ENCODE data around the gene RPA3. TPM values are rescaled to one million over a fixed set of nuclear protein-coding genes. Genes with fewer than 3 reads are reported as not detected.
A peak's percentile ranks its signal among the peaks of the same experiment; 100 is the strongest.

Gene RPA3
- total and polyA plus RNA-seq, 9 of the 15 experiments (the other 6 are each of a cell fraction or from before 2014, with no cell fraction given) = 68.5 to 265 (median 125) TPM

GRCh38 chr7:7681936-7682329, 36.5 kb downstream of the RPA3 start:
- H3K4me2 ChIP-seq (ENCODE audit: insufficient read depth, low read length) = no peak overlapping the region
- H3K27me3 ChIP-seq (ENCODE audit: control insufficient read depth in 2 of 2, insufficient read depth in 2 of 2, low read length in 2 of 2) = no peaks in the 10 kb centered on the region
- CTCF ChIA-PET (ENCODE audit: low intra/inter-chr PET ratio) = no interaction called here
- no peaks in the 10 kb centered on the region for H3K9me1 ChIP-seq (ENCODE audit: control insufficient read depth, insufficient read depth, low read length)
- ATAC-seq (no peak), DNase-seq (ENCODE audit: extremely low read depth in 1 of 4, low spot score in 3 of 4) (no peak), FAIRE-seq (no peak)
- POLR2A ChIA-PET = interaction anchor here (1.0 to 2.0 kb wide), 3 partner anchors 13 to 41 kb away, joined by 3 to 4 read pairs (median 3); partner anchors contain the start of genes RPA3 and UMAD1
- peaks cover 0 to 8% of the 10 kb centered on the region in 2 experiments; a peak in 2 of 5 replicates for H3K4me1 ChIP-seq (replicated peaks in 1 of 2; ENCODE audit: control insufficient read depth in 2 of 2, insufficient read depth in 2 of 2, low read length in 2 of 2)
- H3K36me3 ChIP-seq (ENCODE audit: control insufficient read depth, insufficient read depth, low read length) = no peaks in the 10 kb centered on the region
- H3K9ac ChIP-seq (ENCODE audit: insufficient read depth in 1 of 2, low read depth in 2 of 2, low read length in 2 of 2) = no peak overlapping the region
- no peaks in the 10 kb centered on the region for H3K79me2 ChIP-seq (ENCODE audit: control insufficient read depth, insufficient read depth, low read length)
- no peak for TF ChIP-seq ILK (tag; IDR thresholded peaks at IDR 0.05; ENCODE audit: borderline replicate concordance, low read depth)
- TF ChIP-seq ADNP (tag; IDR thresholded peaks at IDR 0.05) = no peak
- H4K20me1 ChIP-seq (replicated peaks; ENCODE audit: control insufficient read depth, insufficient read depth, low read length) = no peaks in the 10 kb centered on the region
- 0 out of 2 replicates have a peak overlapping the region, but pooled peaks have one; percentile 65 for H2AFZ ChIP-seq (ENCODE audit: low read depth, low read length)
- H3K9me3 ChIP-seq (replicated peaks; ENCODE audit: control insufficient read depth, insufficient read depth, low read depth, low read length) = peaks cover 2% of the 10 kb centered on the region; the same call in 1 of the 2 replicates
- in situ Hi-C loops (cut with MboI) (no loop called here), intact Hi-C loops (cut with micrococcal nuclease) (loop anchor here (1.0 to 10.0 kb wide), 5 partner anchors 79 to 615 kb away; no protein-coding TSS in a partner anchor)
- no peak overlapping the region for H3K27ac ChIP-seq (ENCODE audit: extremely low read depth, low read depth, low read length)
- H3K4me3 ChIP-seq = no peak overlapping the region
- BruUV-seq (replicated peaks) = no TSS peak

- POLR2A ChIA-PET = interaction anchor here (0.6 to 2.0 kb wide), 8 partner anchors 8 to 570 kb away, joined by 3 to 5 read pairs (median 4); partner anchors contain the start of genes RPA3 and UMAD1
- H2AFZ ChIP-seq (ENCODE audit: low read depth, low read length) = peak overlapping the region; percentile 65
- no peak overlapping the region for H3K4me3 ChIP-seq
- FAIRE-seq = peak; percentile 87
- no peaks in the 10 kb centered on the region for H3K27me3 ChIP-seq (ENCODE audit: control insufficient read depth in 2 of 2, insufficient read depth in 2 of 2, low read length in 2 of 2)
- in situ Hi-C loops (cut with MboI) = no loop called here
- no peaks in the 10 kb centered on the region; the same call in 2 of the 3 replicates for H3K36me3 ChIP-seq (ENCODE audit: control insufficient read depth, insufficient read depth, low read length)
- no peaks in the 10 kb centered on the region for H3K79me2 ChIP-seq (ENCODE audit: control insufficient read depth, insufficient read depth, low read length)
- BruUV-seq (replicated peaks) = no TSS peak
- H3K9ac ChIP-seq (ENCODE audit: insufficient read depth in 1 of 2, low read depth in 2 of 2, low read length in 2 of 2) = no peak overlapping the region
- peak overlapping the region; percentile 32; the same call in 1 of the 3 replicates for H3K27ac ChIP-seq (ENCODE audit: extremely low read depth, low read depth, low read length)
- no peaks in the 10 kb centered on the region for H4K20me1 ChIP-seq (replicated peaks; ENCODE audit: control insufficient read depth, insufficient read depth, low read length)
- CTCF ChIA-PET (ENCODE audit: low intra/inter-chr PET ratio) = no interaction called here
- no peaks in the 10 kb centered on the region for H3K9me1 ChIP-seq (ENCODE audit: control insufficient read depth, insufficient read depth, low read length)
- peaks cover 2% of the 10 kb centered on the region; the same call in 1 of the 2 replicates for H3K9me3 ChIP-seq (replicated peaks; ENCODE audit: control insufficient read depth, insufficient read depth, low read depth, low read length)
- peaks cover 0 to 2% of the 10 kb centered on the region in 2 experiments; a peak in 1 of 5 replicates for H3K4me1 ChIP-seq (replicated peaks in 1 of 2; ENCODE audit: control insufficient read depth in 2 of 2, insufficient read depth in 2 of 2, low read length in 2 of 2)
- no peak overlapping the region for H3K4me2 ChIP-seq (ENCODE audit: insufficient read depth, low read length)
- WGBS (ENCODE audit: insufficient coverage, low coverage, missing lambda C conversion rate) = 41% methylated on average over 7 of the region's 7 CpGs
- intact Hi-C loops (cut with micrococcal nuclease) = loop anchor here (1.0 to 10.0 kb wide), 5 partner anchors 80 to 616 kb away; no protein-coding TSS in a partner anchor
- ATAC-seq = peak; percentile 88
- DNase-seq (ENCODE audit: extremely low read depth in 1 of 4, low spot score in 3 of 4) = peak in 2 of 4 experiments; percentile 22 to 62
- no peak for TF ChIP-seq GMEB1 (CRISPR knock-in tag; IDR thresholded peaks at IDR 0.05)
- TF ChIP-seq ARID3A (IDR thresholded peaks at IDR 0.05; ENCODE audit: borderline replicate concordance, low read depth, low read length) = peak; percentile 40; the same call in 1 of the 2 replicates
- 0 out of 2 replicates have a peak, but pooled peaks have one; percentile 55 for TF ChIP-seq DEAF1 (CRISPR knock-in tag; IDR thresholded peaks at IDR 0.05)
- 0 out of 2 replicates have a peak, but pooled peaks have one; percentile 34 for TF ChIP-seq SMC3 (conservative IDR thresholded peaks at IDR 0.05; ENCODE audit: insufficient read depth, low read depth, low read length)
Observed at GRCh38 chr7:7681191-7681935, 37.0 kb downstream of the RPA3 start.
